Activated CD4-positive, alpha-beta T cell treated with anti-CD3 and anti-CD28 coated beads, Interleukin-2, Interleukin-4, amounts not matched to agents 100 ng/mL and 50 ng/mL, durations not matched to agents 16 hours and 8 hours (primary cell): ENCODE data around the gene MYBPC1.
A peak's percentile ranks its signal among the peaks of the same experiment; 100 is the strongest.
"Not testable (repeated sequence)": the region's sequence is repeated elsewhere in the genome, so short reads cannot be mapped to it uniquely, and the experiment has no call there.

Experiments used
- DNase-seq: peaks from one replicate; pipeline ENCODE4 v3.0.0-alpha.2; 2020; ENCODE audit warnings: low spot score

MYBPC1 gene

DNA sequence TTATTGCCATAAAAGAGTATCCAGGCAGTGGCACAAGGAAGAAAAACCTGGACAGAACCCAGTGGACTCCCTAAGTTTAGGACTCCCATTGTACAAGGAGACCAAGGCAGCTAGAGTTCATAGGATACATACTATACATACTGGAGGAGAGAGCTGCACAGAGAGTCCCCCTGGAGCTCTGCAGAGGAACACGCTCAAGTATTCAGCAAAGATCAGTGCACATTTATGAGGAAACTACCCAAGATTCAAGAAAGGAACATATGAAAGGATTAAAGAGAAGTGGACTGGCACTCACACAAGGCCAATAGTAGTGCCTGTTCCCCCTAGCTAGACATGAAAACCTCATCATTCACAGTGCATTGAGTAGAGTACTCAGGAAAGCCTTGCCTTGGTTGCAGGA, 59.7 kb downstream of the MYBPC1 start:
- DNase-seq: no peak

GRCh38 chr12:101655393-101655792, 60.6 kb downstream of the MYBPC1 start:
- no peak for DNase-seq

DNA sequence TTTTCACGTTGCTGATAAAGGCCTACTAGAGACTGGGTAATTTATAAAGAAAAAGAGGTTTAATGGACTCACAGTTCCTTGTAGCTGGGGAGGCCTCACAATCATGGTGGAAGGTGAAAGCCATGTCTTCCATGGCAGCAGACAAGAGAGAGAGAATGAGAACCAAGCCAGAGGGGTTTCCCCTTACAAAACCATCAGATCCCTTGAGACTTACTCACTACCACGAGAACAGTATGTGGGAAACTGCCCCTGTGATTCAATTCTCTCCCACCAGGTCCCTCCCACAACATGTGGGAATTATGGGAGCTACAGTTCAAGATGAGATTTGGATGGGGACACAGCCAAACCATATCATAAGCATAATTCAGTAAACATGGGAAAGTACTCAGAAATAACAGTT, 65.9 kb downstream of the MYBPC1 start:
- not testable (repeated sequence) for DNase-seq

- DNase-seq: no peak
Observed at GRCh38 chr12:101663298-101663697, 68.5 kb downstream of the MYBPC1 start.

DNA sequence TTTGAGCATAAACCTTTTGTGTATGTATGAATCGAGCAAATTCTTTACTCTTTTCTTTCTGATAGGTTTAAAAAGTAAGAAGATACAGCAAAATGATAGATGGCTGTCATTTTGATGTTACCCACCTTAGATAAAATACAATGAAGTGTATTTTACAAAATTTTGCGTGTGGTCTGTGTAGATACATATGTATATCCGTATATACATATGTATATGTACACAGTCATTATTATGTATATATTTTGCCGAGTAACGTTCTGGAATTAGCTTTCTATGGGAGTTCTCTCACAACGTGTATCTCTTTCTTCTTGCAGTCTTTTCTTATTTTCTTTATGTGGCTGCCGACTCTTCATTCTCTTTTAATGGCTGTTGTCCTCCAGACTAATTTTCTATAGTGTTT, 70.2 kb downstream of the MYBPC1 start:
- DNase-seq: no peak

GRCh38 chr12:101666052-101666728, 71.4 kb downstream of the MYBPC1 start:
- no peak for DNase-seq

DNA sequence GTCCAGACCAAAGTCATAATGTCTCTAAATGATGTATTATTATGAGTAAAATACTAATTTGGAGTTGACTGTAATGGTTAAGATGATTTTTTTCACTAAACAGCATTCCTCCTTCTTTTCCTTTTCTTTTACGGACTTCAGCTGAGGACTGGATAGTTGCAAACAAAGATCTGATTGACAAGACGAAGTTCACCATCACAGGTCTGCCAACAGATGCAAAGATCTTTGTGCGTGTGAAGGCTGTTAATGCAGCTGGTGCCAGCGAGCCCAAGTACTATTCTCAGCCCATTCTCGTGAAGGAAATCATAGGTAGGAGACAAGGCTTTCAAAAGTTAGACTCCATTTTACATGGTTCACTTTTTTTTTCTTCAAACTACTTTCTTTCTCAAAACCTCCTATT, 72.8 kb downstream of the MYBPC1 start:
- no peak for DNase-seq

DNA sequence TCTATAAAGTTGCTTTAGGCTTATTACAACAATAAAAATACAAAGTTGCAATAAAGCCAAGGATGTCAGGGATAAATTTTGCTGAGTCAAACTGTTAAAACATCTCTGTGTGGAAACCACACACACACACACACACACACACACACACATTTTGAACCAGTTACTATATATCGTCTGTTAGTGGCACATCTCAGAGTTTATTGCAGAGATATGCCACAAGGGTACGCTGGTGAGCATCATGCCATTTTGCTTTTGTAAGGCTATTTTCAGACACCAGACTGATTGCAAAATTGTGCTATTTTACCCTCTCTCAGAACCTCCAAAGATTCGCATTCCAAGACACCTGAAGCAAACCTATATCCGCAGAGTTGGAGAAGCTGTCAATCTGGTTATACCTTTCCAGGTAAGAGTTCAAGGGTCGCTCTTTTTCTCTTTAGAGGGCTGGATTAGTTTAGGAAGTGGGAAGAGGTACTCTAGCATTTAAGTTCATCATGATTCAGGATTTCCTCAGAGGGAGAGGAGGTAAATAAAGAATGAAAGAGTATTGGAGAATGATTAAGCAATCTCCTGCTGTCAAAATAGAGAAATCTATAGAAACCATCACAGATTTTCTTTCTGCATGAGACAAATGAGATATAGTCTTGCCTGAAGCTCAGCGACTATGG, 75.4 kb downstream of the MYBPC1 start:
- DNase-seq: peak; percentile 32

GRCh38 chr12:101671157-101671791, 76.5 kb downstream of the MYBPC1 start:
- peak; percentile 37 for DNase-seq

DNA sequence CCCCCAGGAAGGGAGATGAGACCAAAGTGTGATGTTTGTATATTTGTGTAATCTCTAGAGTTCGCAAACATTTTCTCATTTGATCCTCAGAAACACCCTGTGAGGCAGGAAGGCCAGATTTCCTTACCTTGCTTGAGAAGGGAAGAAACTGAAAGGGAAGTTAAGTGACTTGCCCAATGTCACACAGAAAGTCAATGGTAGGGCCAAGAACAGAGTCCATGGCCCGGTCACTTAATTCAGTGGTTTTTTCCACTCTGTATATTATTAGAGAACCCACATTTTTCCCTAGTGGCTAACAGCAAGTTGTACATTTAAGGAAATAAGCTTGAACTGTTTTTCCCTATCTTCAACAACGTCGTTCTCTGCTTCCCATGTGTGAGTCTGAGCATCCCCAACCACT, 77.1 kb downstream of the MYBPC1 start:
- no peak for DNase-seq

GRCh38 chr12:101675555-101675954, 80.8 kb downstream of the MYBPC1 start:
- no peak for DNase-seq

GRCh38 chr12:101676497-101676896, 81.7 kb downstream of the MYBPC1 start:
- DNase-seq: not testable (repeated sequence)

- DNase-seq: no peak
Observed at GRCh38 chr12:101678081-101678480, 83.3 kb downstream of the MYBPC1 start.

DNA sequence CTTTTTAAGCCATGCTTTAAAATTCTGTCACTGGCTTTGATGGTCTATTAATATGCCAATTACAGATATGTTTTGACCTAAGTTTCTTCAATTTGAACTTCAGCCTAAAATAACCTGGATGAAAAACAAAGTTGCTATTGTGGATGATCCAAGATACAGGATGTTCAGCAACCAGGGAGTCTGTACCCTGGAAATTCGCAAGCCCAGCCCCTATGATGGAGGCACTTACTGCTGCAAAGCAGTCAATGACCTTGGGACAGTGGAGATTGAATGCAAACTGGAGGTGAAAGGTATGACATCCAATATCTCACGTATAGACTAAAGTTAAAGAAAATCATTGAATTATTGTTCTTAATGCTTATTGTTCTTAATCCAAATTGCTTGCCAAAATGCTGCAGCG, 85.5 kb downstream of the MYBPC1 start:
- DNase-seq: no peak

GRCh38 chr12:101680647-101681046, 85.9 kb downstream of the MYBPC1 start:
- DNase-seq: no peak

DNA sequence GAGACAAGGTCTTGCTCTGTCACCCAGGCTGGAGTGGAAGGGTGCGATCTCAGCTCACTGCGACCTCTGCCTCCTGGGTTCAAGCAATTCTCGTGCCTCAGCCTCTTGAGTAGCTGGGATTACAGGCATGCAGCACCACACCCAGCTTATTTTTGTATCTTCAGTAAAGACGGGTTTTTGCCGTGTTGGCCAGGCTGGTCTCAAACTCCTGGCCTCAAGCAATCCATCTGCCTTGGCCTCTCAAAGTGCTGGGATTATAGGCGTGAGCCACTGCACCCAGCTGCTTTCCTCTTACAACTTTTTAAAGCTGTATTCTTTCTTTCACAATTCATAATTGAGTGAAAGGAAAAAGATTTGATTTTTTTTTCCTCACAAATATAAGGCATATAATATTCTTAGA, 86.9 kb downstream of the MYBPC1 start:
- DNase-seq: not testable (repeated sequence)

GRCh38 chr12:101685092-101685491, 90.3 kb downstream of the MYBPC1 start:
- no peak for DNase-seq

DNA sequence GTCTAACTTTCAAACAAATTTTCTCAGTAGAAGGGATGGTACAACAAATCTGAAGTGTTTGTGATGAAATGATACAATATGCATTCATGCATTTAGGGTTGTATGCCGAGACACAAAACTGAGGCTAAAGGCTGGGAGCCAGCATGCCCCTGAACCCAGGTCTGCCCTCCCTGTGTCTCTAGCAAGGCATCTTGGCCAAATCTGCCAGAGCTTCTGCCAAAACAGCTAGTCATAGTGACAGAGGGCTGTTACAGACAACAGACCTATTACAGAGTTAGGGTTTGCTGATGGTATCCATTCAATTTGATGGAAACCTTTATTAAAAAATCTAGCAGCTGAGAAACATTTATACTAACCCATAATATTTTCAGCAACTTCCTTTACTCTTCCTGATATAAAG, 91.4 kb downstream of the MYBPC1 start:
- no peak for DNase-seq

GRCh38 chr12:101690544-101691098, 95.8 kb downstream of the MYBPC1 start:
- DNase-seq: no peak

- no peak for DNase-seq
Observed at GRCh38 chr12:101691503-101692096, 96.8 kb downstream of the MYBPC1 start.

GRCh38 chr12:101694297-101694848, 99.6 kb downstream of the MYBPC1 start:
- no peak for DNase-seq

GRCh38 chr12:101694986-101695385, 100.2 kb downstream of the MYBPC1 start:
- DNase-seq: no peak
